Gastroesophageal sphincter (tissue), 3 donors: ENCODE measurements around the gene OCIAD1.

Experiments
- CTCF ChIP-seq, 4 experiments: fragments of 200-600 bp in 2 of 4; fragments of 450-650 bp in 2 of 4; sonication (generic) in 1 of 4; IDR thresholded peaks; one replicate each; pipeline ENCODE4 v1.5.1; 2017 to 2019; ENCODE audit warnings: antibody characterized with exemption in 4 of 4, mild to moderate bottlenecking in 2 of 4, moderate library complexity in 2 of 4
- EP300 ChIP-seq: sonication (generic); formaldehyde crosslinking; IDR thresholded peaks from one replicate; pipeline ENCODE4 v1.6.1; 2017; ENCODE audit warnings: antibody characterized with exemption, mild to moderate bottlenecking
- POLR2A ChIP-seq, 2 donors: fragments of 450-650 bp; IDR thresholded peaks; one replicate each; pipeline ENCODE4 v1.6.1; 2017; ENCODE audit warnings: antibody characterized with exemption in 2 of 2, mild to moderate bottlenecking in 2 of 2, moderate library complexity in 1 of 2

GRCh38 chr4:48908687-48909086, 77.8 kb downstream of the OCIAD1 start:
- TF ChIP-seq CTCF (IDR thresholded peaks at IDR 0.05) (no peak), POLR2A (IDR thresholded peaks at IDR 0.05) (no peak), EP300 (no peak)
